Natural killer cell treated with Interleukin-12 subunit alpha and Interleukin-12 subunit beta and Interleukin-15 and Interleukin-18, amount 100 ng/mL, for 72 hours (primary cell): ENCODE measurements around the gene ANKRD42. TPM values are rescaled to one million over a fixed set of nuclear protein-coding genes. Genes with fewer than 3 reads are reported as not detected.
"Not testable (repeated sequence)": the region's sequence is repeated elsewhere in the genome, so short reads cannot be mapped to it uniquely, and the experiment has no call there.

Experiments
- ATAC-seq, 2 donors: fragments of 150-1000 bp; cut with Tn5 transposase in 1 of 2; sonication (Bioruptor Pico), chemical (Tn5 transposase) in 1 of 2; 2 replicates each; pipeline ENCODE4 v1.10.0; 2021
- DNase-seq: peaks from one replicate; pipeline ENCODE4 v3.0.0; 2022; ENCODE audit warnings: low spot score
- H3K27ac Mint-ChIP-seq, 2 donors: 1 replicate in 1 of 2; 2 replicates in 1 of 2; pipeline ENCODE4 v1.8.0; 2022; ENCODE audit warnings: mixed read lengths in 2 of 2, mild to moderate bottlenecking in 1 of 2, moderate library complexity in 1 of 2
- H3K27me3 Mint-ChIP-seq, 2 donors: 1 replicate in 1 of 2; 2 replicates in 1 of 2; pipeline ENCODE4 v1.8.0; 2022; ENCODE audit warnings: mixed read lengths in 2 of 2
- H3K36me3 Mint-ChIP-seq: one replicate; pipeline ENCODE4 v1.8.0; 2022; ENCODE audit warnings: mixed read lengths
- H3K4me1 Mint-ChIP-seq, 2 donors: 1 replicate in 1 of 2; 2 replicates in 1 of 2; pipeline ENCODE4 v1.8.0; 2022; ENCODE audit warnings: low read depth in 2 of 2, mixed read lengths in 2 of 2, mild to moderate bottlenecking in 1 of 2
- H3K4me3 Mint-ChIP-seq: one replicate; pipeline ENCODE4 v1.8.0; 2022; ENCODE audit warnings: mixed read lengths
- H3K9me3 Mint-ChIP-seq: 2 replicates; pipeline ENCODE4 v1.8.0; 2022; ENCODE audit warnings: mixed read lengths
- total RNA-seq, 2 donors: library from RNA; stranded (reverse); gene quantifications; one replicate each; pipeline ENCODE4 v1.2.3, GENCODE V29; 2022

Gene ANKRD42
- total RNA-seq, 2 donors from 2014 or later: 4.3 to 10.5 TPM

- Mint-ChIP-seq H3K4me3 (no peak overlapping the region), H3K36me3 (no peaks in the 10 kb centered on the region), H3K9me3 (no peaks in the 10 kb centered on the region), H3K27me3 (peaks cover 0 to 6% of the 10 kb centered on the region in 2 donors), H3K4me1 (no peaks in the 10 kb centered on the region), H3K27ac (no peak overlapping the region)
- DNase-seq (no peak), ATAC-seq (no peak)
Measured at GRCh38 chr11:83235825-83236224, 42.3 kb downstream of the ANKRD42 start.

DNA sequence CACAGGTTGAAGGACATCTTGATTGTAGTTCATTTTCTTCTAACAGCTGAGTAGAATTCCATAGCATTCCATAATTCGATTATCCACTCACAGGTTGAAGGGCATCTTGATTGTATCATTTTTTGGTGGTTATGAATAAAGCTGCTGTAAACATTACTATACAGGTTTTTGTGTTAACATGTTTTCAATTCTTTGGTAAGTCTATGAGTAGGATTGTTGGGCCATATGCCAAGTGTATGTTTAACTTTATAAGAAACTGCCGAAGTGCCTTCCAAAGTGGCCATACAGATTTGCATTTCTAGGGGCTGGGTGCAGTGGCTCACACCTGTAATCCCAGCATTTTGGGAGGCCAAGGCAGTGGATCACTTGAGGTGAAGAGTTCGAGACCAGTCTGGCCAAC lies 44.6 kb downstream of the ANKRD42 start:
- Mint-ChIP-seq H3K27me3 (peaks cover 0 to 6% of the 10 kb centered on the region in 2 donors), H3K9me3 (no peaks in the 10 kb centered on the region), H3K4me3 (no peak overlapping the region), H3K27ac (no peak overlapping the region), H3K36me3 (no peaks in the 10 kb centered on the region), H3K4me1 (no peaks in the 10 kb centered on the region)
- no peak for ATAC-seq
- DNase-seq: no peak

- DNase-seq: no peak
- Mint-ChIP-seq H3K4me3 (no peak overlapping the region), H3K36me3 (no peaks in the 10 kb centered on the region), H3K9me3 (no peaks in the 10 kb centered on the region), H3K4me1 (no peaks in the 10 kb centered on the region), H3K27ac (no peak overlapping the region), H3K27me3 (no peaks in the 10 kb centered on the region)
- no peak for ATAC-seq
Measured at GRCh38 chr11:83241291-83241946, 47.9 kb downstream of the ANKRD42 start.

DNA sequence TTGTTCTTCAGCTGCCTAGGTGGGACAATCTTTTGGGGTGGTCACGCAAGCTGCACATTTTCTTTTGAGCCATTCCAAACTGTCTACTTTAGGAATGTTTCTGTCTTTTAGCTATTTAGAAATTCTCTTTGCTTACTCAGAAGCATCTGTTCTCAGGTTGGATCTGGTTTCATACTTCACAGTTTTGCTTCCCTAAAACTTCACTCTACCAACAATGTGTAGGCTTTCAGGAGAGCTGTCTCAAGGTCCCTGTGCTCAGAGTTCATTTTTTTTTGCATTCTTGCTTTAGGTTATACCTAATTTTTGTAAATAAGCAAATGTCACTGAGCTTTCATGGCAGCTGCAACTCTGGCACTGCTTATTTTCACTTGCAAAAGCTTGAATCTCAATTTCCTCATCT lies 55.9 kb downstream of the ANKRD42 start:
- peaks cover 6 to 11% of the 10 kb centered on the region in 2 donors for H3K4me1 Mint-ChIP-seq
- H3K9me3 Mint-ChIP-seq: no peaks in the 10 kb centered on the region
- no peak for DNase-seq
- ATAC-seq: no peak
- H3K36me3 Mint-ChIP-seq: no peaks in the 10 kb centered on the region
- no peak overlapping the region for H3K27ac Mint-ChIP-seq
- no peak overlapping the region for H3K4me3 Mint-ChIP-seq
- no peaks in the 10 kb centered on the region for H3K27me3 Mint-ChIP-seq

- Mint-ChIP-seq H3K27ac (no peak overlapping the region), H3K4me3 (no peak overlapping the region)
- ATAC-seq: no peak
Measured at GRCh38 chr11:83249972-83250593, 56.6 kb downstream of the ANKRD42 start.

GRCh38 chr11:83252266-83252665 lies 58.8 kb downstream of the ANKRD42 start:
- no peaks in the 10 kb centered on the region for H3K27me3 Mint-ChIP-seq
- peaks cover 6 to 11% of the 10 kb centered on the region in 2 donors for H3K4me1 Mint-ChIP-seq
- H3K9me3 Mint-ChIP-seq: no peaks in the 10 kb centered on the region
- H3K27ac Mint-ChIP-seq: no peak overlapping the region
- DNase-seq (no peak), ATAC-seq (no peak)
- H3K4me3 Mint-ChIP-seq: no peak overlapping the region
- no peaks in the 10 kb centered on the region for H3K36me3 Mint-ChIP-seq

More at GRCh38 chr11:83249972-83250593, 56.6 kb downstream of the ANKRD42 start:
- Mint-ChIP-seq H3K36me3 (no peaks in the 10 kb centered on the region), H3K4me1 (peaks cover 6 to 11% of the 10 kb centered on the region in 2 donors), H3K27me3 (no peaks in the 10 kb centered on the region), H3K9me3 (no peaks in the 10 kb centered on the region)
- no peak for DNase-seq

DNA sequence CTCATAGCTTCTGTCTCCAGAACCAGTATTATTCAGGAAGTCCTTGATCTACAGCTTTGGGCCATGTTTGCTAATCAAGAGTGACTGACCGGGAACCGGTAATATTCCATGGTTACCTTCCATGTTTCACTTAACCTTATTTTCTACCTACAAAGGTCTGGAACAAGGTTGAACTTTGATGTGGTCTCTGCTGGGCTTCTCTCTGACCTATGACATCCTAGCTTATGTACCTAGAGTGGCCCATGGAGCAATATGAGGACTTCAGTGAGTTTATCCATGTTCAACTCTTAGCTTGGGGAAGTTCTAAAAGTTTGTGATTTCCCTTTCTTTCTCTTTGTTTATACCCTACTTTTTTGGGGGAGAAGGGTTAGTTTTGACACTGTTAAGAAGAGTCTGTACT lies 59.4 kb downstream of the ANKRD42 start:
- Mint-ChIP-seq H3K36me3 (no peaks in the 10 kb centered on the region), H3K27ac (no peak overlapping the region), H3K9me3 (no peaks in the 10 kb centered on the region), H3K4me1 (peaks cover 6 to 11% of the 10 kb centered on the region in 2 donors), H3K27me3 (no peaks in the 10 kb centered on the region), H3K4me3 (no peak overlapping the region)
- ATAC-seq: no peak
- no peak for DNase-seq

- no peak for DNase-seq
- no peaks in the 10 kb centered on the region for H3K4me1 Mint-ChIP-seq
- H3K9me3 Mint-ChIP-seq: no peaks in the 10 kb centered on the region
- H3K4me3 Mint-ChIP-seq: no peak overlapping the region
- no peaks in the 10 kb centered on the region for H3K27me3 Mint-ChIP-seq
- H3K27ac Mint-ChIP-seq: no peak overlapping the region
- H3K36me3 Mint-ChIP-seq: no peaks in the 10 kb centered on the region
- ATAC-seq: no peak
Measured at GRCh38 chr11:83255366-83255765, 61.9 kb downstream of the ANKRD42 start.

GRCh38 chr11:83256602-83257340 lies 63.3 kb downstream of the ANKRD42 start:
- Mint-ChIP-seq H3K36me3 (peaks cover 5% of the 10 kb centered on the region), H3K27ac (no peak overlapping the region), H3K4me3 (no peak overlapping the region), H3K27me3 (no peaks in the 10 kb centered on the region), H3K9me3 (no peaks in the 10 kb centered on the region), H3K4me1 (peaks cover 0 to 3% of the 10 kb centered on the region in 2 donors)
- DNase-seq (no peak), ATAC-seq (no peak)

- ATAC-seq (no peak), DNase-seq (no peak)
- Mint-ChIP-seq H3K36me3 (peaks cover 6% of the 10 kb centered on the region), H3K27me3 (no peaks in the 10 kb centered on the region), H3K27ac (no peak overlapping the region), H3K4me1 (peaks cover 0 to 5% of the 10 kb centered on the region in 2 donors), H3K4me3 (no peak overlapping the region), H3K9me3 (no peaks in the 10 kb centered on the region)
Measured at GRCh38 chr11:83257761-83258168, 64.3 kb downstream of the ANKRD42 start.

DNA sequence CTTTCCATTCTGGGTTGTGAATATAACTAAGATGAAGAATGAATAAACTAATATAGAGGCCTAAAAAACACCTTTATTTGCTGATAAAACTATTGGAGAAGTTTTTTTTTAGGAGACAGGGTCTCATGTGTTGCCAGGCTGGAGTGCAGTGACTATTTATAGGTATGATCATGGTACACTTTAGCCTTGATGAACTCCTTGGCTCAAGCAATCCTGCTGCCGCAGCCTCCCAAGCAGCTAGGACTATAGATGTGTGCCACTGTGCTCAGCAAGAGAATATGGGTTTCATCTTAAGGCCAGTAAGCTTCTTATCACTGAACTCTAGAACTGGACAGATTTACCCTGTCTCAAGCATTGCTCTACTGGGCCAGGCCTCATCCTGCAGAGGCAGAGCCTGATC lies 66.0 kb downstream of the ANKRD42 start:
- Mint-ChIP-seq H3K4me3 (no peak overlapping the region), H3K36me3 (peaks cover 20% of the 10 kb centered on the region), H3K27ac (no peak overlapping the region), H3K9me3 (no peaks in the 10 kb centered on the region), H3K27me3 (no peaks in the 10 kb centered on the region), H3K4me1 (peaks cover 0 to 5% of the 10 kb centered on the region in 2 donors)
- DNase-seq: no peak
- ATAC-seq: no peak

DNA sequence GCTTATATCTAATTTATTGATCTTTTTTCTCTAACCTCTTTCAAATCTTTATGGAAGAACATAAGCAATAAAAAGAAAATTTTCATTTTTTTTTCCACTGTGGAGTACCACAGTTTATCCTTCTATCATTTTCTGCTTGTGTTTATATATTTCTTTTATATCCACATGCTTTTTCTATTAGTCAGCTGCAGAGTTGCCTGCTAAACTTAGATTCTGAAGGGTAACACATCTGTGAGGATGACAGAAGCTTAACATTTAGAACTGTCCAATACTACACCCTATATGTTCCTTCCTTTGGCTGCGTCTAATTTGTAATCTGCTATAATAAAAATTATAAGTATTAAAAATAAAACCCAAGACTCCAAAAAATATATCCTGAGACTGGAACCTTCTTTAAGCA lies 71.8 kb downstream of the ANKRD42 start:
- no peak for DNase-seq
- ATAC-seq: no peak
- peaks cover 46% of the 10 kb centered on the region for H3K36me3 Mint-ChIP-seq
- no peaks in the 10 kb centered on the region for H3K27me3 Mint-ChIP-seq
- H3K4me3 Mint-ChIP-seq: no peak overlapping the region
- peaks cover 18 to 34% of the 10 kb centered on the region in 2 donors for H3K4me1 Mint-ChIP-seq
- H3K9me3 Mint-ChIP-seq: no peaks in the 10 kb centered on the region
- H3K27ac Mint-ChIP-seq: no peak overlapping the region

- peaks cover 53% of the 10 kb centered on the region for H3K36me3 Mint-ChIP-seq
- not testable (repeated sequence) for H3K27ac Mint-ChIP-seq, H3K27me3 Mint-ChIP-seq, H3K4me3 Mint-ChIP-seq, H3K9me3 Mint-ChIP-seq, ATAC-seq, DNase-seq
- H3K4me1 Mint-ChIP-seq: peaks cover 21 to 32% of the 10 kb centered on the region in 2 donors
Measured at GRCh38 chr11:83269080-83269479, 75.6 kb downstream of the ANKRD42 start.

- Mint-ChIP-seq H3K4me1 (peaks cover 21 to 32% of the 10 kb centered on the region in 2 donors), H3K36me3 (peaks cover 46% of the 10 kb centered on the region)
- H3K27ac Mint-ChIP-seq, H3K9me3 Mint-ChIP-seq, H3K27me3 Mint-ChIP-seq, H3K4me3 Mint-ChIP-seq, ATAC-seq, DNase-seq: not testable (repeated sequence)
Measured at GRCh38 chr11:83271734-83272133, 78.2 kb downstream of the ANKRD42 start.
